Right cardiac atrium (tissue), 5 donors: ENCODE results near the gene WDCP. TPM values are rescaled to one million over a fixed set of nuclear protein-coding genes. Genes with fewer than 3 reads are reported as not detected.
A peak's percentile ranks its signal among the peaks of the same experiment; 100 is the strongest.

Experiments
- ATAC-seq, 2 donors: fragments of 200-7000 bp; cut with Tn5 transposase; one replicate each; pipeline versions ENCODE4 v1.8.0 to v1.9.1; 2020; ENCODE audit warnings: moderate library complexity in 2 of 2, mild to moderate bottlenecking in 1 of 2
- DNase-seq, 3 donors: peaks; one replicate each; pipeline ENCODE4 v3.0.0-alpha.2; 2020
- H3K27ac ChIP-seq: one replicate; pipeline ENCODE4 v1.5.1; 2013; ENCODE audit warnings: mild to moderate bottlenecking, low read length, control low read depth, moderate library complexity
- H3K27me3 ChIP-seq: one replicate; pipeline ENCODE4 v1.6.1; 2013; ENCODE audit not compliant: control insufficient read depth, insufficient read depth
- H3K4me1 ChIP-seq: one replicate; pipeline ENCODE4 v1.6.1; 2013; ENCODE audit warnings: low read length; ENCODE audit not compliant: control insufficient read depth, insufficient read depth
- H3K4me3 ChIP-seq: one replicate; pipeline ENCODE4 v1.5.1; 2013; ENCODE audit warnings: low read length, control low read depth
- H3K9me3 ChIP-seq: one replicate; pipeline ENCODE4 v1.6.1; 2013; ENCODE audit warnings: low read length; ENCODE audit not compliant: control insufficient read depth
- WGBS: extraction: QIAGEN DNeasy Blood & Tissue Kit; methylation state at CpG from one replicate; pipeline ENCODE4 v1.1.7; 2013; 5-methylcytosine and 5-hydroxymethylcytosine counted together
- intact Hi-C, 4 donors: fragments of 100-400 bp; cut with DNase I; formaldehyde crosslinking; loops; one replicate each; pipeline versions ENCODE4 v1.11.0 to v1.14.0; 2022 to 2023
- polyA plus RNA-seq: library from polyadenylated mRNA; stranded (reverse); fragments of 200-250 nt; gene quantifications from one replicate; pipeline ENCODE4 v1.2.3, GENCODE V29; 2013
- total RNA-seq, 4 donors: library from RNA; stranded (reverse); fragmentation: NEBNext Ultra II Directional; extraction: Animal tissue kit (Norgen Biotek cat#: 25700); gene quantifications; one replicate each; pipeline ENCODE4 v1.2.1, GENCODE V29; 2021
- donor health status: healthy with polysubstance abuse.
- donor health status: DM: no; HTN: yes; CAD: no.
- donor health status: DM: no; HTN: no; CAD: no.
- donor health status: DM: no; HTN: yes; CAD: no; lungs with severe emphysema.
- donor health status: DM: yes; HTN: yes; CAD: no.

Gene WDCP
- total and polyA plus RNA-seq, 5 donors, result 2.1 to 7.3 (median 5.9) TPM

- intact Hi-C loops, result no loop called here
- ATAC-seq, result peak; percentile 50 to 53
- WGBS, result 50% methylated on average over 37 of the region's 37 CpGs
These were observed 36.5 kb downstream of the WDCP start for GRCh38 chr2:24010477-24011249.

GRCh38 chr2:24009680-24010476 lies 37.3 kb downstream of the WDCP start, which contains the start of gene MFSD2B:
Gene MFSD2B (plus strand): TSS chr2:24010085. CDS start chr2:24010097, 12 bp downstream.
- no peak within 1 kb of the TSS for H3K27ac ChIP-seq
- H3K4me3 ChIP-seq, result peak within 1 kb of the TSS; percentile 63
- ATAC-seq (peak; percentile 54 to 58), DNase-seq (no peak)
- no peaks in the 10 kb centered on the region for H3K27me3 ChIP-seq
- peaks cover 3% of the 10 kb centered on the region for H3K4me1 ChIP-seq
- WGBS, result 3% methylated on average over 75 of the region's 75 CpGs
- intact Hi-C loops, result no loop called here
- H3K9me3 ChIP-seq, result no peaks in the 10 kb centered on the region

More at GRCh38 chr2:24010477-24011249, 36.5 kb downstream of the WDCP start:
- Histone ChIP-seq H3K4me3 (peak overlapping the region; percentile 63), H3K4me1 (peaks cover 3% of the 10 kb centered on the region), H3K27me3 (no peaks in the 10 kb centered on the region), H3K9me3 (no peaks in the 10 kb centered on the region), H3K27ac (no peak overlapping the region)
- no peak for DNase-seq

- intact Hi-C loops, result no loop called here
- 69% methylated on average over 9 of the region's 9 CpGs for WGBS
These were observed 37.9 kb downstream of the WDCP start for GRCh38 chr2:24009367-24009679.

GRCh38 chr2:24008672-24009366 lies 38.4 kb downstream of the WDCP start:
- DNase-seq (no peak), ATAC-seq (peak in 1 of 2 donors; percentile 25)
- WGBS, result 74% methylated on average over 13 of the region's 13 CpGs
- Histone ChIP-seq H3K27me3 (no peaks in the 10 kb centered on the region), H3K9me3 (no peaks in the 10 kb centered on the region), H3K27ac (no peak overlapping the region), H3K4me3 (no peak overlapping the region), H3K4me1 (peaks cover 3% of the 10 kb centered on the region)
- intact Hi-C loops, result no loop called here

More at GRCh38 chr2:24009367-24009679, 37.9 kb downstream of the WDCP start:
- Histone ChIP-seq H3K9me3 (no peaks in the 10 kb centered on the region), H3K27ac (no peak overlapping the region), H3K4me1 (peaks cover 3% of the 10 kb centered on the region), H3K4me3 (peak overlapping the region; percentile 63), H3K27me3 (no peaks in the 10 kb centered on the region)
- no peak for ATAC-seq
- DNase-seq, result no peak

GRCh38 chr2:24007693-24008092 lies 39.5 kb downstream of the WDCP start:
- no peaks in the 10 kb centered on the region for H3K27me3 ChIP-seq
- DNase-seq (no peak), ATAC-seq (no peak)
- H3K9me3 ChIP-seq, result no peaks in the 10 kb centered on the region
- H3K27ac ChIP-seq, result no peak overlapping the region
- peaks cover 3% of the 10 kb centered on the region for H3K4me1 ChIP-seq
- H3K4me3 ChIP-seq, result no peak overlapping the region
- intact Hi-C loops, result no loop called here

- no peak overlapping the region for H3K27ac ChIP-seq
- no peak overlapping the region for H3K4me3 ChIP-seq
- DNase-seq (no peak), ATAC-seq (no peak)
- no peaks in the 10 kb centered on the region for H3K4me1 ChIP-seq
- intact Hi-C loops, result no loop called here
- 51% methylated on average over 1 of the region's 1 CpG for WGBS
- no peaks in the 10 kb centered on the region for H3K9me3 ChIP-seq
- no peaks in the 10 kb centered on the region for H3K27me3 ChIP-seq
These were observed 52.6 kb downstream of the WDCP start for GRCh38 chr2:23994567-23994966.

- H3K27ac ChIP-seq, result no peak overlapping the region
- WGBS, result 97% methylated on average over 8 of the region's 8 CpGs
- intact Hi-C loops, result no loop called here
- no peaks in the 10 kb centered on the region for H3K27me3 ChIP-seq
- no peak for DNase-seq
- H3K9me3 ChIP-seq, result no peaks in the 10 kb centered on the region
- no peaks in the 10 kb centered on the region for H3K4me1 ChIP-seq
- no peak for ATAC-seq
- H3K4me3 ChIP-seq, result no peak overlapping the region
These were observed 53.4 kb downstream of the WDCP start for GRCh38 chr2:23993736-23994269.

- DNase-seq (no peak), ATAC-seq (no peak)
- Histone ChIP-seq H3K27me3 (no peaks in the 10 kb centered on the region), H3K27ac (no peak overlapping the region), H3K4me3 (no peak overlapping the region), H3K9me3 (no peaks in the 10 kb centered on the region), H3K4me1 (no peaks in the 10 kb centered on the region)
- intact Hi-C loops, result no loop called here
- 65% methylated on average over 1 of the region's 1 CpG for WGBS
These were observed 54.3 kb downstream of the WDCP start for GRCh38 chr2:23992931-23993330.

- intact Hi-C loops, result no loop called here
- no peak for ATAC-seq
- 59% methylated on average over 2 of the region's 2 CpGs for WGBS
- DNase-seq, result no peak
- Histone ChIP-seq H3K27me3 (no peaks in the 10 kb centered on the region), H3K9me3 (no peaks in the 10 kb centered on the region), H3K4me3 (no peak overlapping the region), H3K4me1 (no peaks in the 10 kb centered on the region), H3K27ac (no peak overlapping the region)
These were observed 58.8 kb downstream of the WDCP start for GRCh38 chr2:23988371-23988770.
